Testis (tissue), 2 donors: ENCODE data around the gene FBXW9.

ENCODE experiments used
- POLR2A ChIP-seq: fragments of 450-650 bp; IDR thresholded peaks from one replicate; pipeline ENCODE4 v1.6.1; 2017; ENCODE audit warnings: antibody characterized with exemption, mild to moderate bottlenecking, moderate library complexity
- TF ChIP-seq, protein P1 (sequence below), 3 experiments: fragments of 450-650 bp in 2 of 3; fragments of 200-600 bp in 1 of 3; sonication (generic) in 1 of 3; IDR thresholded peaks; one replicate each; pipeline ENCODE4 v1.5.1; 2016 to 2019; ENCODE audit warnings: antibody characterized with exemption in 3 of 3, mild to moderate bottlenecking in 2 of 3, moderate library complexity in 1 of 3

GRCh38 chr19:12687496-12688196 lies 8.8 kb downstream of the FBXW9 start, which contains the start of gene GNG14:
- TF ChIP-seq POLR2A, result no peak
- TF ChIP-seq, protein P1, sequence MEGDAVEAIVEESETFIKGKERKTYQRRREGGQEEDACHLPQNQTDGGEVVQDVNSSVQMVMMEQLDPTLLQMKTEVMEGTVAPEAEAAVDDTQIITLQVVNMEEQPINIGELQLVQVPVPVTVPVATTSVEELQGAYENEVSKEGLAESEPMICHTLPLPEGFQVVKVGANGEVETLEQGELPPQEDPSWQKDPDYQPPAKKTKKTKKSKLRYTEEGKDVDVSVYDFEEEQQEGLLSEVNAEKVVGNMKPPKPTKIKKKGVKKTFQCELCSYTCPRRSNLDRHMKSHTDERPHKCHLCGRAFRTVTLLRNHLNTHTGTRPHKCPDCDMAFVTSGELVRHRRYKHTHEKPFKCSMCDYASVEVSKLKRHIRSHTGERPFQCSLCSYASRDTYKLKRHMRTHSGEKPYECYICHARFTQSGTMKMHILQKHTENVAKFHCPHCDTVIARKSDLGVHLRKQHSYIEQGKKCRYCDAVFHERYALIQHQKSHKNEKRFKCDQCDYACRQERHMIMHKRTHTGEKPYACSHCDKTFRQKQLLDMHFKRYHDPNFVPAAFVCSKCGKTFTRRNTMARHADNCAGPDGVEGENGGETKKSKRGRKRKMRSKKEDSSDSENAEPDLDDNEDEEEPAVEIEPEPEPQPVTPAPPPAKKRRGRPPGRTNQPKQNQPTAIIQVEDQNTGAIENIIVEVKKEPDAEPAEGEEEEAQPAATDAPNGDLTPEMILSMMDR (IDR thresholded peaks at IDR 0.05), result no peak
